MM.1S (cell line): ENCODE data around the gene SMIM33.

Source experiments
- DNase-seq: peaks from one replicate; pipeline ENCODE4 v3.0.0-alpha.2; 2015
- H2AFZ ChIP-seq: fragments of 300-600 bp; sonication (generic); 2 replicates; pipeline ENCODE4 v1.6.0; 2016; ENCODE audit warnings: antibody characterized with exemption, low read length
- H3F3A ChIP-seq: fragments of 300-600 bp; sonication (generic); 2 replicates; pipeline ENCODE4 v1.6.1; 2016; ENCODE audit warnings: mild to moderate bottlenecking, antibody characterized with exemption, low read length, moderate library complexity, mixed read lengths; ENCODE audit not compliant: insufficient read depth
- H3K27ac ChIP-seq: fragments of 300-600 bp; sonication (generic); 2 replicates; pipeline ENCODE4 v1.5.1; 2016; ENCODE audit warnings: mild to moderate bottlenecking, low read length
- H3K27me3 ChIP-seq: fragments of 300-600 bp; sonication (generic); replicated peaks from 2 replicates; pipeline ENCODE4 v1.6.0; 2016; ENCODE audit warnings: low read length; ENCODE audit not compliant: insufficient read depth
- H3K36me3 ChIP-seq: fragments of 300-600 bp; sonication (generic); replicated peaks from 2 replicates; pipeline ENCODE4 v1.6.1; 2016; ENCODE audit warnings: mild to moderate bottlenecking, low read length, mixed read lengths; ENCODE audit not compliant: insufficient read depth
- H3K4me1 ChIP-seq: fragments of 300-600 bp; sonication (generic); 2 replicates; pipeline ENCODE4 v1.6.1; 2016; ENCODE audit warnings: low read length, mixed read lengths
- H3K4me2 ChIP-seq: fragments of 300-600 bp; sonication (generic); 2 replicates; pipeline ENCODE4 v1.6.0; 2016; ENCODE audit warnings: low read depth, low read length
- H3K4me3 ChIP-seq: fragments of 300-600 bp; sonication (generic); 2 replicates; pipeline ENCODE4 v1.5.1; 2016; ENCODE audit warnings: low read length, mixed read lengths
- H3K79me2 ChIP-seq: fragments of 300-600 bp; sonication (generic); 2 replicates; pipeline ENCODE4 v1.6.1; 2016; ENCODE audit warnings: mixed run types, low read length, mixed read lengths
- H3K9ac ChIP-seq: fragments of 300-600 bp; sonication (generic); 2 replicates; pipeline ENCODE4 v1.6.1; 2016; ENCODE audit warnings: low read length, mixed read lengths
- H3K9me2 ChIP-seq: fragments of 300-600 bp; sonication (generic); replicated peaks from 2 replicates; pipeline ENCODE4 v1.6.1; 2016; ENCODE audit warnings: mild to moderate bottlenecking, low read length, mixed read lengths; ENCODE audit not compliant: insufficient read depth
- H3K9me3 ChIP-seq: fragments of 300-600 bp; sonication (generic); replicated peaks from 2 replicates; pipeline ENCODE4 v1.6.1; 2016; ENCODE audit warnings: mild to moderate bottlenecking, low read length, mixed read lengths; ENCODE audit not compliant: insufficient read depth
- H4K20me1 ChIP-seq: fragments of 300-600 bp; sonication (generic); 2 replicates; pipeline ENCODE4 v1.6.1; 2016; ENCODE audit warnings: mild to moderate bottlenecking, low read length, moderate library complexity, mixed read lengths; ENCODE audit not compliant: insufficient read depth
- CTCF ChIP-seq: fragments of 300-600 bp; sonication (generic); IDR thresholded peaks from 2 replicates; pipeline ENCODE4 v1.5.1; 2016; ENCODE audit warnings: antibody characterized with exemption, low read length, mixed read lengths
- EZH2 ChIP-seq: fragments of 300-600 bp; sonication (generic); optimal IDR thresholded peaks from 2 replicates; pipeline ENCODE3; 2017; ENCODE audit warnings: low read depth, mild to moderate bottlenecking, antibody characterized with exemption, low read length, mixed read lengths
- EZH2phosphoT487 ChIP-seq: fragments of 300-600 bp; sonication (generic); IDR thresholded peaks from 2 replicates; pipeline ENCODE4 v1.6.1; 2018; ENCODE audit warnings: antibody characterized with exemption, low read length

SMIM33 gene

GRCh38 chr5:139457653-139458306, 13.0 kb upstream of the SMIM33 start:
- TF ChIP-seq EZH2: no peak
- no peak for TF ChIP-seq CTCF
- TF ChIP-seq EZH2phosphoT487: no peak
- Histone ChIP-seq H3K4me2 (no peak overlapping the region), H3K9me3 (no peaks in the 10 kb centered on the region), H4K20me1 (no peaks in the 10 kb centered on the region), H3K9ac (no peak overlapping the region), H3F3A (no peaks in the 10 kb centered on the region), H3K27me3 (no peaks in the 10 kb centered on the region), H3K79me2 (no peaks in the 10 kb centered on the region), H3K4me3 (no peak overlapping the region), H2AFZ (no peak overlapping the region), H3K36me3 (no peaks in the 10 kb centered on the region), H3K4me1 (no peaks in the 10 kb centered on the region), H3K27ac (no peak overlapping the region), H3K9me2 (no peaks in the 10 kb centered on the region)
- DNase-seq: peak; percentile 11

GRCh38 chr5:139458580-139459407, 12.0 kb upstream of the SMIM33 start:
- H3K4me2 ChIP-seq: no peak overlapping the region
- H2AFZ ChIP-seq: no peak overlapping the region
- H3K36me3 ChIP-seq: no peaks in the 10 kb centered on the region
- no peaks in the 10 kb centered on the region for H3K9me3 ChIP-seq
- H3K9me2 ChIP-seq: no peaks in the 10 kb centered on the region
- no peak for TF ChIP-seq CTCF
- TF ChIP-seq EZH2phosphoT487: no peak
- TF ChIP-seq EZH2: no peak
- no peak overlapping the region for H3K9ac ChIP-seq
- no peaks in the 10 kb centered on the region for H3K27me3 ChIP-seq
- no peaks in the 10 kb centered on the region for H3F3A ChIP-seq
- no peaks in the 10 kb centered on the region for H3K4me1 ChIP-seq
- H4K20me1 ChIP-seq: no peaks in the 10 kb centered on the region
- no peak overlapping the region for H3K27ac ChIP-seq
- no peak overlapping the region for H3K4me3 ChIP-seq
- DNase-seq: no peak
- H3K79me2 ChIP-seq: no peaks in the 10 kb centered on the region

GRCh38 chr5:139459451-139459934, 11.3 kb upstream of the SMIM33 start:
- TF ChIP-seq CTCF (no peak), EZH2phosphoT487 (no peak), EZH2 (no peak)
- Histone ChIP-seq H3K4me2 (no peak overlapping the region), H3K4me3 (no peak overlapping the region), H3K36me3 (no peaks in the 10 kb centered on the region), H3K9me2 (no peaks in the 10 kb centered on the region), H3K79me2 (no peaks in the 10 kb centered on the region), H2AFZ (no peak overlapping the region), H3K9ac (no peak overlapping the region), H3F3A (no peaks in the 10 kb centered on the region), H3K27ac (no peak overlapping the region), H3K27me3 (no peaks in the 10 kb centered on the region), H3K4me1 (no peaks in the 10 kb centered on the region), H3K9me3 (no peaks in the 10 kb centered on the region), H4K20me1 (no peaks in the 10 kb centered on the region)
- no peak for DNase-seq
